ENCODE results near the gene ZNF518B. TPM values are rescaled to one million over a fixed set of nuclear protein-coding genes. Genes with fewer than 3 reads are reported as not detected.

The ZNF518B gene
- total RNA-seq, 1 experiment from 2014 or later: 18.4 TPM

DNA sequence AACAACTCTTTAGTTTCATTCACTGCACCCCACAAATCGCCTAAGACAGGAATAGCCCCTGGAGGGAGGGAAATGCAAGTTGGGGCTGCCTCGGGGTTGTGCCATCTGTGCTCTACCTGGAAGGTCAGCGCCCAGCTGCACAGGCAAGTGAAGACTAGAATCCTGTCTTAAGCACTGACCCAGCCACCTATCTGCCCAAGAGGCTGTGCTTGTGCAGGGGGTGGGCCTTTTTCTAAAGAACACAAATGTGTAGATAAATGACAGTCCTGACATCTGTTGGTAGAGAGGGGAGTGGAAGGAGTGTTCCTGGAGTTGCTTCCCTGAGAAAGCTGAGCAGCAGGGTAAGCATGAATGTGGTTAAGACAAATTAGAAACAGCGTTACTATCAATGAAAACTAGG is 15.7 kb downstream of the ZNF518B start:
- ChIA-PET CTCF (interaction anchor here (1.6 to 2.9 kb wide), 2 partner anchors 20 to 96 kb away, joined by 4 to 11 read pairs; no protein-coding TSS in a partner anchor), POLR2A (no interaction called here)
- peaks cover 16% of the 10 kb centered on the region for H3K9me3 Mint-ChIP-seq
- H3K27ac Mint-ChIP-seq: no peak overlapping the region
- H3K27me3 Mint-ChIP-seq (ENCODE audit: low read depth): no peaks in the 10 kb centered on the region; the same call in 1 of the 2 replicates
- peak; percentile 67 for ATAC-seq
- DNase-seq (ENCODE audit: low spot score): peak; percentile 13
- peaks cover 12% of the 10 kb centered on the region for H3K4me1 Mint-ChIP-seq
- H3K4me3 Mint-ChIP-seq: no peak overlapping the region
- TF ChIP-seq TEAD1 (CRISPR knock-in tag; IDR thresholded peaks at IDR 0.05) (no peak), SOX15 (CRISPR knock-in tag; IDR thresholded peaks at IDR 0.05) (no peak), EMX1 (CRISPR knock-in tag; IDR thresholded peaks at IDR 0.05) (no peak), ZNF671 (CRISPR knock-in tag; IDR thresholded peaks at IDR 0.05) (no peak), MXD4 (CRISPR knock-in tag; IDR thresholded peaks at IDR 0.05; ENCODE audit: borderline replicate concordance) (no peak), KAT7 (CRISPR knock-in tag; IDR thresholded peaks at IDR 0.05; ENCODE audit: borderline replicate concordance) (no peak), MYBL2 (CRISPR knock-in tag; IDR thresholded peaks at IDR 0.05) (no peak), SMAD3 (CRISPR knock-in tag; IDR thresholded peaks at IDR 0.05; ENCODE audit: borderline replicate concordance) (no peak), NR1H2 (CRISPR knock-in tag; IDR thresholded peaks at IDR 0.05) (no peak), NR2C2 (CRISPR knock-in tag; IDR thresholded peaks at IDR 0.05) (no peak), ZNF138 (CRISPR knock-in tag; conservative IDR thresholded peaks at IDR 0.05) (no peak), ZNF232 (CRISPR knock-in tag; IDR thresholded peaks at IDR 0.05) (no peak), TEAD4 (CRISPR knock-in tag; IDR thresholded peaks at IDR 0.05) (no peak)
- TF ChIP-seq, protein P1, sequence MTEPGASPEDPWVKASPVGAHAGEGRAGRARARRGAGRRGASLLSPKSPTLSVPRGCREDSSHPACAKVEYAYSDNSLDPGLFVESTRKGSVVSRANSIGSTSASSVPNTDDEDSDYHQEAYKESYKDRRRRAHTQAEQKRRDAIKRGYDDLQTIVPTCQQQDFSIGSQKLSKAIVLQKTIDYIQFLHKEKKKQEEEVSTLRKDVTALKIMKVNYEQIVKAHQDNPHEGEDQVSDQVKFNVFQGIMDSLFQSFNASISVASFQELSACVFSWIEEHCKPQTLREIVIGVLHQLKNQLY (CRISPR knock-in tag; IDR thresholded peaks at IDR 0.05): no peak
- TF ChIP-seq, protein P2, sequence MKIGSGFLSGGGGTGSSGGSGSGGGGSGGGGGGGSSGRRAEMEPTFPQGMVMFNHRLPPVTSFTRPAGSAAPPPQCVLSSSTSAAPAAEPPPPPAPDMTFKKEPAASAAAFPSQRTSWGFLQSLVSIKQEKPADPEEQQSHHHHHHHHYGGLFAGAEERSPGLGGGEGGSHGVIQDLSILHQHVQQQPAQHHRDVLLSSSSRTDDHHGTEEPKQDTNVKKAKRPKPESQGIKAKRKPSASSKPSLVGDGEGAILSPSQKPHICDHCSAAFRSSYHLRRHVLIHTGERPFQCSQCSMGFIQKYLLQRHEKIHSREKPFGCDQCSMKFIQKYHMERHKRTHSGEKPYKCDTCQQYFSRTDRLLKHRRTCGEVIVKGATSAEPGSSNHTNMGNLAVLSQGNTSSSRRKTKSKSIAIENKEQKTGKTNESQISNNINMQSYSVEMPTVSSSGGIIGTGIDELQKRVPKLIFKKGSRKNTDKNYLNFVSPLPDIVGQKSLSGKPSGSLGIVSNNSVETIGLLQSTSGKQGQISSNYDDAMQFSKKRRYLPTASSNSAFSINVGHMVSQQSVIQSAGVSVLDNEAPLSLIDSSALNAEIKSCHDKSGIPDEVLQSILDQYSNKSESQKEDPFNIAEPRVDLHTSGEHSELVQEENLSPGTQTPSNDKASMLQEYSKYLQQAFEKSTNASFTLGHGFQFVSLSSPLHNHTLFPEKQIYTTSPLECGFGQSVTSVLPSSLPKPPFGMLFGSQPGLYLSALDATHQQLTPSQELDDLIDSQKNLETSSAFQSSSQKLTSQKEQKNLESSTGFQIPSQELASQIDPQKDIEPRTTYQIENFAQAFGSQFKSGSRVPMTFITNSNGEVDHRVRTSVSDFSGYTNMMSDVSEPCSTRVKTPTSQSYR (CRISPR knock-in tag; IDR thresholded peaks at IDR 0.05): no peak
- TF ChIP-seq, protein P3, sequence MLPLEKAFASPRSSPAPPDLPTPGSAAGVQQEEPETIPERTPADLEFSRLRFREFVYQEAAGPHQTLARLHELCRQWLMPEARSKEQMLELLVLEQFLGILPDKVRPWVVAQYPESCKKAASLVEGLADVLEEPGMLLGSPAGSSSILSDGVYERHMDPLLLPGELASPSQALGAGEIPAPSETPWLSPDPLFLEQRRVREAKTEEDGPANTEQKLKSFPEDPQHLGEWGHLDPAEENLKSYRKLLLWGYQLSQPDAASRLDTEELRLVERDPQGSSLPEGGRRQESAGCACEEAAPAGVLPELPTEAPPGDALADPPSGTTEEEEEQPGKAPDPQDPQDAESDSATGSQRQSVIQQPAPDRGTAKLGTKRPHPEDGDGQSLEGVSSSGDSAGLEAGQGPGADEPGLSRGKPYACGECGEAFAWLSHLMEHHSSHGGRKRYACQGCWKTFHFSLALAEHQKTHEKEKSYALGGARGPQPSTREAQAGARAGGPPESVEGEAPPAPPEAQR (CRISPR knock-in tag; IDR thresholded peaks at IDR 0.05): no peak
- TF ChIP-seq, protein P4, sequence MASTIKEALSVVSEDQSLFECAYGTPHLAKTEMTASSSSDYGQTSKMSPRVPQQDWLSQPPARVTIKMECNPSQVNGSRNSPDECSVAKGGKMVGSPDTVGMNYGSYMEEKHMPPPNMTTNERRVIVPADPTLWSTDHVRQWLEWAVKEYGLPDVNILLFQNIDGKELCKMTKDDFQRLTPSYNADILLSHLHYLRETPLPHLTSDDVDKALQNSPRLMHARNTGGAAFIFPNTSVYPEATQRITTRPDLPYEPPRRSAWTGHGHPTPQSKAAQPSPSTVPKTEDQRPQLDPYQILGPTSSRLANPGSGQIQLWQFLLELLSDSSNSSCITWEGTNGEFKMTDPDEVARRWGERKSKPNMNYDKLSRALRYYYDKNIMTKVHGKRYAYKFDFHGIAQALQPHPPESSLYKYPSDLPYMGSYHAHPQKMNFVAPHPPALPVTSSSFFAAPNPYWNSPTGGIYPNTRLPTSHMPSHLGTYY (CRISPR knock-in tag; IDR thresholded peaks at IDR 0.05): no peak
- TF ChIP-seq, protein P5, sequence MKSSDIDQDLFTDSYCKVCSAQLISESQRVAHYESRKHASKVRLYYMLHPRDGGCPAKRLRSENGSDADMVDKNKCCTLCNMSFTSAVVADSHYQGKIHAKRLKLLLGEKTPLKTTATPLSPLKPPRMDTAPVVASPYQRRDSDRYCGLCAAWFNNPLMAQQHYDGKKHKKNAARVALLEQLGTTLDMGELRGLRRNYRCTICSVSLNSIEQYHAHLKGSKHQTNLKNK (CRISPR knock-in tag; IDR thresholded peaks at IDR 0.05): no peak
- TF ChIP-seq, protein P6, sequence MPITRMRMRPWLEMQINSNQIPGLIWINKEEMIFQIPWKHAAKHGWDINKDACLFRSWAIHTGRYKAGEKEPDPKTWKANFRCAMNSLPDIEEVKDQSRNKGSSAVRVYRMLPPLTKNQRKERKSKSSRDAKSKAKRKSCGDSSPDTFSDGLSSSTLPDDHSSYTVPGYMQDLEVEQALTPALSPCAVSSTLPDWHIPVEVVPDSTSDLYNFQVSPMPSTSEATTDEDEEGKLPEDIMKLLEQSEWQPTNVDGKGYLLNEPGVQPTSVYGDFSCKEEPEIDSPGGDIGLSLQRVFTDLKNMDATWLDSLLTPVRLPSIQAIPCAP (CRISPR knock-in tag; IDR thresholded peaks at IDR 0.05): no peak
- TF ChIP-seq, protein P7, sequence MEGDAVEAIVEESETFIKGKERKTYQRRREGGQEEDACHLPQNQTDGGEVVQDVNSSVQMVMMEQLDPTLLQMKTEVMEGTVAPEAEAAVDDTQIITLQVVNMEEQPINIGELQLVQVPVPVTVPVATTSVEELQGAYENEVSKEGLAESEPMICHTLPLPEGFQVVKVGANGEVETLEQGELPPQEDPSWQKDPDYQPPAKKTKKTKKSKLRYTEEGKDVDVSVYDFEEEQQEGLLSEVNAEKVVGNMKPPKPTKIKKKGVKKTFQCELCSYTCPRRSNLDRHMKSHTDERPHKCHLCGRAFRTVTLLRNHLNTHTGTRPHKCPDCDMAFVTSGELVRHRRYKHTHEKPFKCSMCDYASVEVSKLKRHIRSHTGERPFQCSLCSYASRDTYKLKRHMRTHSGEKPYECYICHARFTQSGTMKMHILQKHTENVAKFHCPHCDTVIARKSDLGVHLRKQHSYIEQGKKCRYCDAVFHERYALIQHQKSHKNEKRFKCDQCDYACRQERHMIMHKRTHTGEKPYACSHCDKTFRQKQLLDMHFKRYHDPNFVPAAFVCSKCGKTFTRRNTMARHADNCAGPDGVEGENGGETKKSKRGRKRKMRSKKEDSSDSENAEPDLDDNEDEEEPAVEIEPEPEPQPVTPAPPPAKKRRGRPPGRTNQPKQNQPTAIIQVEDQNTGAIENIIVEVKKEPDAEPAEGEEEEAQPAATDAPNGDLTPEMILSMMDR (IDR thresholded peaks at IDR 0.05): no peak
- H3K36me3 Mint-ChIP-seq: peaks cover 41% of the 10 kb centered on the region
